Measurements from ENCODE around the gene CCNI.

Gene CCNI

DNA sequence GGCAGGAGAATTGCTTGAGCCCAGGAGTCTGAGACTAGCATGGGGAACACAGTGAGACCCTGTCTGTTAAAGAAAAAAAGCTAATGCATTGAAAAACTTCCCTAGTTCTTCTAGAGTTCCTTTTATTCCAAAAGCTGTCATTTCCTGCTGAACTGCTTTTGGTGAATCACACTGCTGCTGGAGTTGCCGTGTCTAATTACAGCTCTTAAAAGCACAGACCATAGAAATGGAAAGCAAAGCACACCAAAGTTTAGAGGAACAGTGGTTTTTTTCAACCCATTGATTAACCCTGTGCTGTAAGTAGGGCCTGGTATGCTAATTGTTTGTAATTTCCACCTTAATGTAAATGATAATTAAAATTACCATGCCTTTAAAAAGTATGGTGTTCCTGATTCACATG lies 73.9 kb downstream of the CCNI start:
- DNase-seq: no peak

DNA sequence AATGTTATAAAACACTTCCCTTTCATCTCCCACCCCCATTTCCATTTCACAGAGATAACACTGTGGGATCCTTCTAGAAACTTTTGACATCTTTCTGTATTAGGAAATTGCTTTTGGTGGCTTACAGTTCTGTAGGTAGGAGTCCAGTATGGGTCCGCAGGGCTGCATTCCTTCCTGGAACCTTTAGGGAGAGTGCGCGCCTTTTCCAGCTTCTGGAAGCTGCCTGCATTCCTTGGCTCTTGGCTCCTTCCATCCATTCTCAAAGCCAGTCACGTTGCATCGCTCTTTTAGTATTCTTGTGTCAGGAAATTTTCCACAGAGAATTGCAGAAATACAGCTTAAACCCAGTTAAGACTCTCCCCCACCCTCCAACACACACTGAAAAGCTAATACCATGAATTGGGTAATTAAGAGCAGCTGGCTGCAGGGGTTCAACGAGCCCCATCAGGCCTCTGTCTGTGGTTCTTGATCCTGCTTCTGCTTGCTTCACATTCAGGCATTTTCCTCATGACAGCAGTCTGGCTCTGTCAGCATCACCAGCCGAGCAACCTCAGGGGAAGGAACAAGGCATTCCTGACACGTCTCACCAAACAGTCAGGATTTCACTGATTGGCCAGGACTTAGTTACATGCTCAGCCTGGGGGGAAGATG lies 77.4 kb downstream of the CCNI start:
- DNase-seq: no peak

DNA sequence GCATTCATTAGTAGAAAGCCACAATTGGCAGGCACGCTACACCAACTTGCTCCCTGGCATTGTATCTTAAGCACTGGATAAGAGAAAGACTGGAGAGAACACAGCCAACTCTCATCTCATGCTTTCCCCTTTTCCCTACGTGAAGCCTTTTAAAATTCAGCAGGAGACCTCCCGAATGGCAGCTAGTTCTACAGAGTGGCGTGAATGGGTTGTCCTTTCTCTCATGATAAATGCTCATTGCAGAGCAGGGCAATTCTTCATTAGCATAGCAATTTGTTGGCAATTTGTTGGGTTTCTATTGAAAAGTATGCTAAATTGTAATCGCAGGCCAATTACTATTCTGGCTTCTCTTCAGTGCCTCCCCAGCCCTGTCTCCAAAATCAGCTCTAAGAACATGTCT lies 78.3 kb downstream of the CCNI start:
- no peak for DNase-seq
